ENCODE results near the gene PSAP.
"Not testable (repeated sequence)": the region's sequence is repeated elsewhere in the genome, so short reads cannot be mapped to it uniquely, and the experiment has no call there.

Gene PSAP

GRCh38 chr10:71850743-71851464, at the start of gene PSAP:
PSAP (minus strand) TSS chr10:71851251; CDS start chr10:71851221, 30 bp downstream.
- peak; percentile 73 to 87 for DNase-seq

- DNase-seq, result no peak
Observed at GRCh38 chr10:71900441-71901180, 49.6 kb upstream of the PSAP start.

GRCh38 chr10:71899665-71900412, 48.8 kb upstream of the PSAP start:
- DNase-seq, result no peak

GRCh38 chr10:71898346-71898745, 47.3 kb upstream of the PSAP start:
- DNase-seq, result not testable (repeated sequence)

- DNase-seq, result no peak
Observed at GRCh38 chr10:71893920-71894319, 42.9 kb upstream of the PSAP start.

- no peak for DNase-seq
Observed at GRCh38 chr10:71893258-71893815, 42.3 kb upstream of the PSAP start.

GRCh38 chr10:71891437-71891836, 40.4 kb upstream of the PSAP start:
- no peak for DNase-seq

- peak in 1 of 2 experiments; percentile 17 for DNase-seq
Observed at GRCh38 chr10:71889388-71889987, 38.4 kb upstream of the PSAP start.

GRCh38 chr10:71888623-71889387, 37.8 kb upstream of the PSAP start:
- DNase-seq, result peak in 1 of 2 experiments; percentile 54

- no peak for DNase-seq
Observed at GRCh38 chr10:71888248-71888622, 37.2 kb upstream of the PSAP start.

GRCh38 chr10:71887743-71888142, 36.7 kb upstream of the PSAP start:
- no peak for DNase-seq

GRCh38 chr10:71882813-71883659, 32.0 kb upstream of the PSAP start:
- DNase-seq, result no peak

GRCh38 chr10:71881647-71882355, 30.8 kb upstream of the PSAP start:
- DNase-seq, result no peak

- not testable (repeated sequence) for DNase-seq
Observed at GRCh38 chr10:71881307-71881624, 30.2 kb upstream of the PSAP start.

GRCh38 chr10:71880425-71881306, 29.6 kb upstream of the PSAP start:
- no peak for DNase-seq

- peak in 1 of 2 experiments; percentile 39 for DNase-seq
Observed at GRCh38 chr10:71878327-71879034, 27.4 kb upstream of the PSAP start.

GRCh38 chr10:71877821-71878220, 26.8 kb upstream of the PSAP start:
- DNase-seq, result no peak

GRCh38 chr10:71874680-71875354, 23.8 kb upstream of the PSAP start:
- not testable (repeated sequence) for DNase-seq

All from NCI-H524 (cell line).